Coronary artery (tissue), 2 donors: ENCODE data around the gene EMP1.

Experiments
- DNase-seq: peaks from one replicate; pipeline ENCODE4 v3.0.0-alpha.2; 2017; ENCODE audit warnings: low spot score
- H3K27ac ChIP-seq, 2 donors: fragments of 200-600 bp; sonication (generic); one replicate each; pipeline ENCODE4 v1.5.1; 2016 to 2019
- H3K4me3 ChIP-seq: fragments of 200-600 bp; sonication (generic); 2 replicates; pipeline ENCODE4 v1.5.1; 2016; ENCODE audit warnings: mild to moderate bottlenecking, moderate library complexity
- TF ChIP-seq, protein P1 (sequence below): fragments of 200-600 bp; sonication (generic); IDR thresholded peaks from one replicate; pipeline ENCODE4 v1.5.1; 2019; ENCODE audit warnings: antibody characterized with exemption

The EMP1 gene

DNA sequence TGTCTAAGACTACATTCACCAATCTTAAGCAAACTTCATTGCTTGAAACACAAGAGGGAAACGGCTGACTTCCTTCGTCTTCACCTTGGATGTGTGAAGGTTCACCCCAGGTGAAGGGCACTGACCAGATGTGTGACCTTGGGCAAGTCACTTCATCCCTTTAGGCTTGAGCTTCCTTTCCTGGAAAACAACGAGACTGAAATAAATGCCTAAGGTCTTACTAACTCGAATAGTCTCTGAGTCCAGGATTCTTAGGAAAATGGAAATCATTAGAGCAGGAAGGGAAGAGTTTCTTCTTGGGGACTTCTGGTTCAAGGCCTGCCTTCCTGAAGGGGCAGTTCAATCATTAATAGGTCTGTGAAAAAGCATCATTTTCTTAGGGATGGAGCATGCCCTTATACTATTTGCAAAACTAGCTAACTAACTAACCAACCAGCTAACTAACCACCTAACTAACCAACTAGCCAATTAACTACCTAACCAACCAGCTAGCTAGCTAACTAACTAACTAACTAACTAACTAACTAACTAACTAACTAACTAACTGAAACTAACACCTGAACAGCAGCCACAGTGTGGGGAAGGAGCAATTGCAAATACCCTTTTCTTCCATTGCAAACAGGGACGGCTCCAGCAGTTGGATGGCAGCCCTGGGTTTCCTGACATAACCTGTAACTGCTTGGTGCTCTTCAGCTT lies 31.5 kb upstream of the EMP1 start:
- no peak for DNase-seq
- peak overlapping the region; percentile 3 for H3K4me3 ChIP-seq
- TF ChIP-seq, protein P1, sequence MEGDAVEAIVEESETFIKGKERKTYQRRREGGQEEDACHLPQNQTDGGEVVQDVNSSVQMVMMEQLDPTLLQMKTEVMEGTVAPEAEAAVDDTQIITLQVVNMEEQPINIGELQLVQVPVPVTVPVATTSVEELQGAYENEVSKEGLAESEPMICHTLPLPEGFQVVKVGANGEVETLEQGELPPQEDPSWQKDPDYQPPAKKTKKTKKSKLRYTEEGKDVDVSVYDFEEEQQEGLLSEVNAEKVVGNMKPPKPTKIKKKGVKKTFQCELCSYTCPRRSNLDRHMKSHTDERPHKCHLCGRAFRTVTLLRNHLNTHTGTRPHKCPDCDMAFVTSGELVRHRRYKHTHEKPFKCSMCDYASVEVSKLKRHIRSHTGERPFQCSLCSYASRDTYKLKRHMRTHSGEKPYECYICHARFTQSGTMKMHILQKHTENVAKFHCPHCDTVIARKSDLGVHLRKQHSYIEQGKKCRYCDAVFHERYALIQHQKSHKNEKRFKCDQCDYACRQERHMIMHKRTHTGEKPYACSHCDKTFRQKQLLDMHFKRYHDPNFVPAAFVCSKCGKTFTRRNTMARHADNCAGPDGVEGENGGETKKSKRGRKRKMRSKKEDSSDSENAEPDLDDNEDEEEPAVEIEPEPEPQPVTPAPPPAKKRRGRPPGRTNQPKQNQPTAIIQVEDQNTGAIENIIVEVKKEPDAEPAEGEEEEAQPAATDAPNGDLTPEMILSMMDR, result no peak
- peak overlapping the region in 1 of 2 donors; percentile 37 for H3K27ac ChIP-seq

DNA sequence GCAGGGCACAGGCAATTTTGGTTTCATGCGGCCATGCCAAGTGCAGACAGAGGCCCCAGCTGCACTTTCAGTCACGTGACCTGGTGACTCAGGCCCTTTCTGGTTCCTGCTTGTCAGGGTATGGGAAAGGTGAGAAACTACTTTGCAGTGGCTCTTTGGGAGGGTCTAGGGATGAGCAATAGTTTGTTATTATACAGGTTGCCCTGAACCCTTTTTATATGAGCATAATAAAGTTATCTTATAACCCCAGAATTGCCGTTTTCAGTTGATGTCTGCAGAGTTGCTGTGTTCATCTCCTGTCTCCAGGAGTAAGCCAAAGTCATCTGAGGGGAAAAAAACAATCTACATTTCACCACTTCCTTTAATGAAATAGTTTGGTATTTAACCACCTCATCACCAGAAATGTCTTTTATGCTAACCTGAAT lies 30.9 kb upstream of the EMP1 start:
- H3K4me3 ChIP-seq, result no peak overlapping the region
- TF ChIP-seq, protein P1, result no peak
- DNase-seq, result no peak
- no peak overlapping the region for H3K27ac ChIP-seq

DNA sequence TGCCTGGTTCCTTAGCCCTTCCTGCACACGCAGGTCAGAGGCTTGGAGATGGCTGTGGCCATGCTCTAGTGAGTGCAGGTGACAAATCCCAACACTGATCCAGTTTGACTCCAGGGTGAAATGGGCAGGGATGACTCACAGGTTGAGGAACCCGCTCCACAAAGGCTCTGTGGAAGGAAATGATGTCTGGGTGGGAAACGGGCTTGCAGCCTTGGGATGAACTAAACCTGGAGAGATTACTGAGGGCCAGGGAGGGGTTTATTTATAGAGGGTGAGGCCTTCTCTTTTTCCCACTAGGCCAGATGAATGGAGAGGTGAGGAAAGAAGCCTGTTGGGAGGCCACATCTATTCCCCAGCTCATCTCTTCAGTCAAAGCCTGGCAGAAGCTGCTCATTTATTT lies 29.3 kb upstream of the EMP1 start:
- H3K27ac ChIP-seq, result no peak overlapping the region
- no peak for DNase-seq
- TF ChIP-seq, protein P1, result no peak
- H3K4me3 ChIP-seq, result no peak overlapping the region

DNA sequence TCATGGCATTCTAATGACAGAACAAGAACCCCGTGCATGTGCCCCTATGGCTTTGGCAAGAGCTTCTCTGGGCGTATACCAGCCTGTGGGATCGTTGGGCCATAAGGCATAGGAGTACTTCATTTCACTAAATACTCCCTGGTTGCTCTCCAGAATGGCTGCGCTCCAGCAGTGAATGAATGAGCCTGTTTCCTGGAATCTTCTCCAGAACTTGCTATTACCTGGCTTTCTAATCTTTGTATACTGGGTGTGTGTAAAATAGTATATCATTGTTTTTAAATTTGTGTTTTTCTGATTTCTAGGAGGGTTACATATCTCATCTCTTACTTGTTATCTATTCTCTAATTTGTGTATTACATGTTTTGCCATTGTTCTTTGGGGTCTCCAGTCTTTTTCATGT lies 28.6 kb upstream of the EMP1 start:
- TF ChIP-seq, protein P1, result no peak
- Histone ChIP-seq H3K27ac (no peak overlapping the region), H3K4me3 (no peak overlapping the region)
- no peak for DNase-seq

DNA sequence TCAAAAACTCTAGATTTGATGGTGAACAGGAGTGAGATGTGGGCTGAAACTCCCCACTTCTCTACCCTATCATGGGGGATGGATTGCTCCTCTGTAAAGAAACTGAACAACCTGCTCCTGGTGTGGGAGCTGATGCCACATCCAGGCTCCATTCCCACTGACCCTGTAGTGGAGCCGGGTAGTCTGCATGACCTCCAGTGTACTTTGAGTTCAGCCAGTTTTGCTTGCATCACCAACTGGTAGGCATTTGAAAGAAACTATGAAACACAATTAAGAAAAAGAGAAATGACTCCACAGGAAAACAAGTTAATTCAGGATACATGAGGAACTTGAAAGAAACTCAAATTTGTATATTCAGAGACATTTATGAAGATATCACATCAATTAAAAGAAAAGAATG lies 27.3 kb upstream of the EMP1 start:
- H3K27ac ChIP-seq, result no peak overlapping the region
- TF ChIP-seq, protein P1, result no peak
- no peak overlapping the region for H3K4me3 ChIP-seq
- DNase-seq, result no peak

DNA sequence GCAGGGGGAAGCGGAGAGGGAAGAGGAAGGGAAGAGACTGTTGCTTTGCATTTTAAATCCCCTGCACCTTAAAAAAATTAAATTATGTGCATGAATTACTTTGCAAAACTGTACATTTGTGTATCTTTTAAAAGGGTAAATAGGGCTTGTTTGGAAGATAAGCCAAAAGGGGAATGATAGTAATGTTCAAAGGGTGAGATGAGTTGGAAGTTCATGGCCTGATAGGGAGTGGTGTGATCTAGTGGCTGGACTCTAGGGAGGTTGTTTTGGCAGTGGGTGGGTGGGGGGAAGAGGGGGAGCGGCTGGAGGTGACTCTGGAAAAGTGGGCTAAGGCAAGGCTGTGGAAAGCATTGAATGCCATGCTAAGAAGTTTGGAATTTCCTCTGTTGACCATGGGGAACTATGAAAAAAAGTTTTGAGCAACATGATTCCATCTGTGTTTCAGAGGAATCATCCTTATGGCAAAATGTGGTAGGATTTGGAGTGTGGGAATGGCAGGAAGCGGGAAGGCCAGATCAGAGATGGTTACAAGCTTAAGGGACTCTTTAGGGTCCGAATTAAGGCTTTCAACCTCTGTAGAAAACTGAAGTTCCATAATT lies 25.5 kb upstream of the EMP1 start:
- DNase-seq, result no peak
- H3K4me3 ChIP-seq, result no peak overlapping the region
- TF ChIP-seq, protein P1, result no peak
- peak overlapping the region in 1 of 2 donors; percentile 39 for H3K27ac ChIP-seq
